ENCODE data around the gene IDH1.
A peak's percentile ranks its signal among the peaks of the same experiment; 100 is the strongest.
"Not testable (repeated sequence)": the region's sequence is repeated elsewhere in the genome, so short reads cannot be mapped to it uniquely, and the experiment has no call there.

The IDH1 gene

GRCh38 chr2:208254871-208255556 lies at the start of gene IDH1:
IDH1 (minus strand) TSS chr2:208255071; CDS start chr2:208251551, 3,520 bp downstream.
- peak; percentile 59 for DNase-seq

- no peak for DNase-seq
Measured at GRCh38 chr2:208304157-208304556, 49.3 kb upstream of the IDH1 start.

GRCh38 chr2:208300847-208301618 lies 46.2 kb upstream of the IDH1 start:
- DNase-seq = no peak

- DNase-seq = no peak
Measured at GRCh38 chr2:208297961-208298360, 43.1 kb upstream of the IDH1 start.

GRCh38 chr2:208296610-208297009 lies 41.7 kb upstream of the IDH1 start:
- no peak for DNase-seq

- DNase-seq = no peak
Measured at GRCh38 chr2:208295834-208296233, 41.0 kb upstream of the IDH1 start.

GRCh38 chr2:208294482-208295024 lies 39.7 kb upstream of the IDH1 start:
- DNase-seq = no peak

GRCh38 chr2:208285853-208286252 lies 31.0 kb upstream of the IDH1 start:
- no peak for DNase-seq

GRCh38 chr2:208280933-208281332 lies 26.1 kb upstream of the IDH1 start:
- no peak for DNase-seq

- no peak for DNase-seq
Measured at GRCh38 chr2:208280234-208280633, 25.4 kb upstream of the IDH1 start.

GRCh38 chr2:208279236-208279635 lies 24.4 kb upstream of the IDH1 start:
- no peak for DNase-seq

- DNase-seq = no peak
Measured at GRCh38 chr2:208278549-208278948, 23.7 kb upstream of the IDH1 start.

GRCh38 chr2:208274748-208275147 lies 19.9 kb upstream of the IDH1 start:
- no peak for DNase-seq

- no peak for DNase-seq
Measured at GRCh38 chr2:208269091-208269490, 14.2 kb upstream of the IDH1 start.

- DNase-seq = no peak
Measured at GRCh38 chr2:208268156-208268952, 13.5 kb upstream of the IDH1 start.

GRCh38 chr2:208267526-208267925 lies 12.7 kb upstream of the IDH1 start:
- not testable (repeated sequence) for DNase-seq

- DNase-seq = no peak
Measured at GRCh38 chr2:208266936-208267335, 12.1 kb upstream of the IDH1 start.

- DNase-seq = no peak
Measured at GRCh38 chr2:208266553-208266893, 11.7 kb upstream of the IDH1 start.

GRCh38 chr2:208265801-208266552 lies 11.1 kb upstream of the IDH1 start, which contains the start of gene PIKFYVE:
PIKFYVE (plus strand) TSS chr2:208266255; CDS start chr2:208271520, 5,265 bp downstream.
- DNase-seq = peak; percentile 72

- DNase-seq = no peak
Measured at GRCh38 chr2:208265371-208265800, 10.5 kb upstream of the IDH1 start.

- DNase-seq = not testable (repeated sequence)
Measured at GRCh38 chr2:208256849-208257813, 2.3 kb upstream of the IDH1 start.
